Esophagus mucosa (tissue), 1 donor: ENCODE data around the gene SLC22A4. TPM values are rescaled to one million over a fixed set of nuclear protein-coding genes. Genes with fewer than 3 reads are reported as not detected.

Source experiments
- ATAC-seq: fragments of 200-7000 bp; cut with Tn5 transposase; one replicate; pipeline ENCODE4 v1.9.1; 2020
- total RNA-seq: library from RNA; stranded (reverse); gene quantifications from one replicate; pipeline ENCODE4 v1.2.4, GENCODE V29; 2023
- donor health status: DM: yes; HTN: yes; CAD: no.

Gene SLC22A4
- total RNA-seq, 1 donor from 2014 or later, result 0.28 TPM

DNA sequence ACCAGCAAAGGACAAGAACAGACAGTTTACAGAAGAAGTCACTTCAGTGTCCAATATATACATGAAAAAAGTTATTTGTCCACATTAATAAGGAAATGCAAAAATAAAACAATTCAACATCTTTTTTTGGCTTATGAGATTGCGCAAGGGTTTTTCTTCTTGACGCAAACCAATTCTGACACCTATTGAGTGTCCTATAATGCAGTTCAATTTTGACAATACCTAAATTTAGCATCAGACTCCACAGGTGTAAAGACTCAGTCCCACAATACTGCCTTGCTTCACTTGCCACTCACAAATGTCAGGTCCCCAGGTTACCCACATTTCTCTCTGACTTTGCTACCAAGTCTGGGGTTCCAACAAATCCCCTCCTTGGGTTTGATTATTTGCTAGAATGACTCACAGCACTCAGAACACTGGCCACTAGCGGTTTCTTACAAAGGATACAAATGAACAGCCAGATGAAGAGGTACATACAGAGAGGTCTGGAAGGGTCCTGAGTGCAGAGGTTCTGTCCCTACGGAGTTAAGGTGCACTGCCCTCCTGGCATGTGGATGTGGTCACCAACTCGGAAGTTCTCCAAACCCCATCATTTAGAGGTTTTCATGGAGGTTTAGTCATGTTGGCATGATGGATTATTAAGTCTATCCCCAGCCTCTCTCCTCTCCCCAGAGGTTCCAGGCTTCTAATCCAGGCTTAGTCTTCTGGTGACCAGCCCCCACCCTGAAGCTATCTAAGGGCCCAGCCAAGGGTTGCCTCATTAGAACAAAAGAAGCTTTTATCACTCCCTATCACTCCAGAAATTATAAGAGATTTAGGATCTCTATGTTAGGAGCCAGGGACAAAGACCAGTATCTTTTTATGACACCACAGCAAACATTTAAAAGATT, 48.3 kb downstream of the SLC22A4 start:
- ATAC-seq, result no peak

DNA sequence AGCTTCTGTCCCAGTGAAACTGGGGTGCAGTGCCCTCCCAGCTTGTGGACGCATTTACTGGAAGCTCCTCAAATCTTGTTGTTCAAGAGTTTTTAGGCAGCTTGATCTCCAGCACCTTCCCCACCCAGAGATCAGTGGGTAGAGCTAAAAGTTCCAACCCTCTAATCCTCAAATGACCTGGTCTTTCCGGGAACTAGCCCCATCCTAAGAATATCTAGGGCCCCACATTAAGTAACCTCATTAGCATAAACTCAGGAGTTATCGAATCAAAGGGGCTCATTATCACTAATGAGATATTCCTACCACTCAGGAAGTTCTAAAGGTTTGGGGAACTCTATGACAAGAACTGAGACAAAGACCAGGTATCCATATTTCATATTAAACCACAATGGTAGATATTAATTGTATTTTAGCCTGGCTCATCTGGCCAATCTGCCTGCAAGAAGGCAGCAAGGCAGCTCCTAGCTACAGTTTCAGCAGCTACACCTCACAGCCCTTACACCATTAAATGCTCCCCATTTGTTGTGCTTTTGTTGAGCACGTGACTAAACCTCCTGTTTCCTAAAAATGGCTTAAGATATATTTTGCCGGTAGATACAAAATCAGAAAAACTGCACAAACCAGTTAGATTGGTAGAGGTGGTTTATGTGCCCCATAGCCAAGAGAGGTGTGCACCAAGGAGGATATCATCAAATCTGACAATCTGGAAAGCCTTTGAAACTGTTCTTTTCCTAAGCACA, 50.8 kb downstream of the SLC22A4 start:
- ATAC-seq, result peak; percentile 29

DNA sequence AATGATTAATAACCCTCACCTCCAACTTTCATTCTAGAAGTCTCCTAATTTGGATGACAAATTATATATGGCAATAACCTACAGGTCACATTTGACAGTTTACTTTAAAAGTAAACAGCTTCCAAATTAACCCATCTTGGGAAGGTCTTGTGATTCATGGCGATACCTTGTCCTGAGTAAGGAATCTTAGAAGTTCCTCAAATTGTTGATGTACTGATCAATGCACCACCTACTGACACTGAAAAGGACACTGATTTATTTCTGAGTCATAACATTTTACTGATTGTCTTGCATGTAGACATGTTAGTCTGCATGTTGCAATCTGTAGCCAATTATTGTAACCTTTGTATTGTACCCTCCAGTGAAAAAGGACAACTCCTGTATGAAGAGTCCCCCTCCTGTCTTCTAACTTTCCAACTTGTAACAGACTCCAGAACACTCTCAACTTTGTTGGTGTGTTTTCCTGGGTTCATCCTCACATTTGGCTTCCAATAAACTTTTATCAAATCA, 59.3 kb downstream of the SLC22A4 start:
- ATAC-seq, result no peak

DNA sequence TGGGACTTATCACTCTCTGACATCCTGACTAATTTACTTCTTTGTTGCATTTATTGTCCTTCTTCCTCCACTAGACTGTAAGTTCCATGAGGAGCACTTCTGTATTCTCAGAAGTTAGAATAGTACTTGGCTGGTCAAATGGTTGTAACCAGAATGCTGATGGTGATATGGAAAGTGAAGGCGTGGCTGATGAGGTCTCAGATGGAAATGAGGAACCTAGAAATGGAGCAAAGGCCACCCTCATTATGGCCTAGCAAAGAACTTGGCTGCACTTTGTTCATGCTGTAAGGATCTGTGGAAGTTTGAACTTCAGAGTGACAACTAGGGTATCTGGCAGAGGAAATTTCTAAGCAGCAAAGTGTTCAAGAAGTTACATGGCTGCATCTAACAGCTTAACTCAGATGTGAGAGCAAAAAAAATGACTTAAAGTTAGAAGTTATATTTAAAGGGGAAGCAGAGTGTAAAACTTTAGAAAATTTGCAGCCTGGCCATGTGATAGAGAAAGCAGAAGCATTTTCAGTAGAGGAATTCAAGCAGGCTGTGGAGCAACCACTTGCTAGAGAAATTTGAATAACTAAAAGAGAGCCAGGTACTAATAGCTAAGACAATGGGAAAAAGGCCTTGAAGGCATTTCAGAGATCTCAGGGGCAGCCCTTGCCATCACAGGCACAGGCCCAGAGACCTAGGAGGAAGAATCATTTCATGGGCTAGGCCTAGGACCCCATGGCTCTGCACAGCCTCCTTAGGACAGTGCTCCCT, 60.4 kb downstream of the SLC22A4 start:
- no peak for ATAC-seq

DNA sequence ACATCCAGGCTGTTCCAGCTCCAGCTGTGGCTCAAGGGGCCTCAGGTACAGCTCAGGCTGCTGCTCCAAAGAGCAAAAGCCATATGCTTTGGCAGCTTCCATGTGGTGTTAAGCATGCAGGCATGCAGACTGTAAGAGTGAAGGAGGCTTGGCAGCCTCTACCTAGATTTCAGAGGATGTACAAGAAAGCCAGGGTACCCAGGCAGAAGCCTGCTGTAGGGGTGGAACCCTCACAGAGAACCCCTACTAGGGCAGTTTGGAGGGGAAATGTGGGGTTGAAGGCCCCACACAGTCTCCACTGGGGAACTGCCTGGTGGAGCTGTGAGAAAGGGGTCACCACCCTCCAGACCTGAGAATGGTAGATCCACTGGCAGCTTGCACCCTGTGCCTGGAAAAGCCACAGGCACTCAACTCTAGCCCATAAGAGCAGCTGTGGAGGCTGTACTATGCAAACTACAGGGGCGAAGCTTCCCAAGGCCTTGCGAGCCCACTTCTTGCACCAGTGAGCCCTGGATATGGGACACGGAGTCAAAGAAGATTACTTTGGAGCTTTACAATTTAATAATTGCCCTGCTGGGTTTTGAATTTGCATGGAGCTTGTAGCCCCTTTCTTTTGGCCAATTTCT, 61.1 kb downstream of the SLC22A4 start:
- ATAC-seq, result no peak

DNA sequence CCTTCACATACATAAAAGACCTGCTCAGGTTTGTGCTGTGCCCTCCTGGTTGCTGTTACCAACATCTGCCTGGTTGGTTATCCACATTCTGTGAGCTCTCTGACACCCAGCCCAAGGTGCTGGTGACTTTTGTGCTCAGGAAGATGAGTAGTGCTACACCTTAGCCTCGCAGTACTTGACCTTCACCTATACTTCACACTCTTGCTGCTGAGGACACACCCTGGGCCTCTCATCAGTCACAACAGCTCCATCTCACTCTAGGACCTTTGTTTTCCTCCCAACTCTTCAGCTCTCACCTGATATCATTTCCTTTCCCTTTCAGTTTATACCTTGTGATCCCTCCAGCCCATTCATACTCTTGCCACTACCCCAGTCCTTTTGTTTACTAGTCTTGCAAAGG, 64.6 kb downstream of the SLC22A4 start:
- ATAC-seq, result no peak

DNA sequence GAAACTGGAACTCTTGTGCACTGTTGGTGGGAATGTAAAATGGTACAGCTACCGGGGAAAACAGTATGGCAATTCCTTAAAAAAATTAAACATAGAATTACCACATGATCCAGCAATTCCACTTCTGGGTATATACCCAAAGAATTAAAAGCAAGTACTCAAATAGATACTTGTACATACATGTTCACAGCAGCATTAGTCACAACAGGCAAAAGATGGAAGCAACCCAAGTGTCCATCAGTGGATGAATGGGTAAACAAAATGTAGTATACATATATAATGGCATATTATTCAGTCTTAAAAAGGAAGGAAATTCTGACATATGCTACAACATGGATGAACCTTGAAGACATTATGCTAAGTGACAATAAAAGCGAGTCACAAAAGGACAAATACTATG, 67.9 kb downstream of the SLC22A4 start:
- ATAC-seq, result no peak

DNA sequence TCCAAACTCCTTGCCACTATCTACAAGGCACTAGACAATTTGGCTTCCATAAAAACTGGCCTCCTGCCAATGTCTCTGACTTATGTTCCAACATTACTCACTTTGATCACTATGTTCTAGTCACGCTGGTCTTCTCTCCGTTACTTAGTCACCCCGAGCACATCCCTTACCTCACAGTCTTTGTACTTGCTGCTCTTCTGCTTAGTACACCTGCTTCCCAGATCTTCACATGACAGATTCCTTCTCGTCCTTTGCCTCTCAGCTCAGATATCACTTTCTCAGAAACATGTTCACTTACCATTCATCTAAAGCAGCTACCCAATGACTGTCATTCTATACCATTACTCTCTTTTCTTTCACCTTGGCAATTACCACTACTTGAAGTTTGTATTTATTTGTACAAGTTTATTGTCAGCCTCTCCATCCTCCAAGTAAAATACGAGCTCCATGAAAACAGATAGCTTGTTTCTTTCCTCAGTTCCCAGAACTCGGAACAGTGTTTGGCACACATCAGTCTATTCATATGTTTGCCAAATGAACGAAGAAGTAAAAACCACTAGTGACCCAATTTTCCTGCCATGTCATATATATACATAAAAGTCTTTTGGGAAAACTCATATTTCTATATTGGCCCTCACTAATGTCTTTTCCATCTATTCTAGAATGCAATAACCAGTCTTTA, 69.4 kb downstream of the SLC22A4 start:
- ATAC-seq, result peak; percentile 94

DNA sequence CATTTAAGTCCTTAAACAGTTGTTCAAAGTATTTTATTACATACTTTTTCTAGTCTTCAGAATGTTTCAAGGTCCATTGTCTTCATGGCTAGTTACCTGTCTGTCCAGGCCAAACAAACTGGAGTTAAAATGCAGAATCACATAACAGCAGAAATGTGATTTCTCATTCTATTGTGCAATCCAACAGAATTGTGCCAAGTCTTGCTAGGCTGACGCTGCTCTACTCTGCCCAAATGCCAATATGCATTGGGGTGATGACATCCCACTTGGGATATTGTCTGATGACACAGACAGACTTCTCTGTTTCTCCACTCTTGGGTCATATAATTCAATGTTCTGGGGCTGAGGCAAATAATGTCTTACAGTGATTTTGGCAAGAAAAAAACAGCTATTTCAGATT, 70.1 kb downstream of the SLC22A4 start:
- peak; percentile 83 for ATAC-seq

DNA sequence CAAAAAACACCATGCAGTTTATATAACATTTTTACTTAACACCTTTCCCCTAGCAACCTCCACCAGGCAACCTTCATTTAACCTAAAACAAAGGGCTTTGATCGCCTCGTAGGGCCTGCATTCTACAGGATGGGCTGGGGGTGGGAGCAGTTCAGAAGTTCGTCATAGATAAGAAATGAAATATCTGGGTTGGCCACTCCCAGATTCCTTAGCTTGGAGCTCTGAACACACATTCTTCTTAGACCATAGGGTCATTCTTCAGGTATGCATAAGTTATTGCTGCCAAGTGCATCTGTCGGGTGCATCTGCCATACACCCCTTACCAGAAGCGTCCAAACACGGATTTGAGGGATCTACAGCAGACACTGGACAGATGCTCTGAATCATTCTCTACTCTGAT, 71.0 kb downstream of the SLC22A4 start:
- no peak for ATAC-seq

DNA sequence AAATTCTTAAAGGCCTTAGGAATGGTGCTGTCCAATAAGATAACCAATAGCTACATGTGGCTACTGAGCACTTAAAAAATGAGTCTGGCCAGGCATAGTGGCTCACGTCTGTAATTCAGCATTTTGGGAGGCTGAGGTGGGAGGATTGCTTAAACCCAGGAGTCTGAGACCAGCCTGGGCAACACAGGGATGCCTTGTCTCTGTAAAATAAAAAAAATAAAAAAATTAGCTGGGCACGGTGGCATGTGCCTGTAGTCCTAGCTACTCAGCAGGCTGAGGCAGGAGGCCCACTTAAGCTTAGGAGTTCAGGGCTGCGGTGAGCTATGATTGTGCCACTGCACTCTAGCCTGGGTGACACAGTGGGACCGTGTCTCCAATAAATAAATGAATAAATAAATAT, 74.0 kb downstream of the SLC22A4 start:
- ATAC-seq, result no peak

DNA sequence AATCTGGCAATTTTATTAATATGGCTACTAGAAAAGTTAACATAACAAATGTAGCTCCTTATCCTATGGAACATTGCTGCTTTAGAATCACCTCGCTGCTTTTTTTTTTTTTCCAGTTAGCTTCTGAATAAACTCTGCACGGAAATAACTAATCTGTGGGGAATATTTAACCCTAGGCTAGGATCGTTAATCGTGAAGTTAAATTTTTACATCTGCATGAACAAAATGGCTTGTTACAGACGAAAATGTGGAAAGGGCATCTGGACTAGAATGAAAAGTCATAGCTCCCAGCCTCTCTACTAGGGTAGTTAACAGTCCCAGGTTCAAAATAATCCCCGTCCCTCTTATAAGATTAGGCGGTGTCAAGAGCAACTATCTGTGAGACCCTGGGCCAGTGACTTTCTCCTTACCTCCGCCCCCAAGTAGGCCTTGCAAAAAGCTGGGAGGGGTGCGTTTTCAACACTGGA, 74.8 kb downstream of the SLC22A4 start:
- ATAC-seq, result no peak

DNA sequence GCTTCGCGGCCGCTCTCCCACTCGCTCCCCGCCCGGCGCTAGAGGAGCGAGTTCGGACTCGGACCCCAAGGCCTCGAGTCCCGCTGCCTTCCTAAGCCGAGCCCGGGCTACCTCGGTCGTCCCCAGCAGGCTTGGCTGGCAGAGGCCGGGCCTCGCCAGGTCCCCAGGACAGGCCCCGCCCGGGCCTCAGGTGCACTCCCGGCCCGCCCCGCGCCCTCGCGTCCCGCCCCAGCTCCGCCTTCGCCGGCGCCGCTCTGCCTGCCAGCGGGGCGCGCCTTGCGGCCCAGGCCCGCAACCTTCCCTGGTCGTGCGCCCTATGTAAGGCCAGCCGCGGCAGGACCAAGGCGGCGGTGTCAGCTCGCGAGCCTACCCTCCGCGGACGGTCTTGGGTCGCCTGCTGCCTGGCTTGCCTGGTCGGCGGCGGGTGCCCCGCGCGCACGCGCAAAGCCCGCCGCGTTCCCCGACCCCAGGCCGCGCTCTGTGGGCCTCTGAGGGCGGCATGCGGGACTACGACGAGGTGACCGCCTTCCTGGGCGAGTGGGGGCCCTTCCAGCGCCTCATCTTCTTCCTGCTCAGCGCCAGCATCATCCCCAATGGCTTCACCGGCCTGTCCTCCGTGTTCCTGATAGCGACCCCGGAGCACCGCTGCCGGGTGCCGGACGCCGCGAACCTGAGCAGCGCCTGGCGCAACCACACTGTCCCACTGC, 75.4 kb downstream of the SLC22A4 start, which contains the start of gene SLC22A5:
SLC22A5 (plus strand) TSS at position 237 of the 707 bp plus-strand sequence; CDS start at position 500, 263 bp downstream.
- ATAC-seq, result peak; percentile 94

DNA sequence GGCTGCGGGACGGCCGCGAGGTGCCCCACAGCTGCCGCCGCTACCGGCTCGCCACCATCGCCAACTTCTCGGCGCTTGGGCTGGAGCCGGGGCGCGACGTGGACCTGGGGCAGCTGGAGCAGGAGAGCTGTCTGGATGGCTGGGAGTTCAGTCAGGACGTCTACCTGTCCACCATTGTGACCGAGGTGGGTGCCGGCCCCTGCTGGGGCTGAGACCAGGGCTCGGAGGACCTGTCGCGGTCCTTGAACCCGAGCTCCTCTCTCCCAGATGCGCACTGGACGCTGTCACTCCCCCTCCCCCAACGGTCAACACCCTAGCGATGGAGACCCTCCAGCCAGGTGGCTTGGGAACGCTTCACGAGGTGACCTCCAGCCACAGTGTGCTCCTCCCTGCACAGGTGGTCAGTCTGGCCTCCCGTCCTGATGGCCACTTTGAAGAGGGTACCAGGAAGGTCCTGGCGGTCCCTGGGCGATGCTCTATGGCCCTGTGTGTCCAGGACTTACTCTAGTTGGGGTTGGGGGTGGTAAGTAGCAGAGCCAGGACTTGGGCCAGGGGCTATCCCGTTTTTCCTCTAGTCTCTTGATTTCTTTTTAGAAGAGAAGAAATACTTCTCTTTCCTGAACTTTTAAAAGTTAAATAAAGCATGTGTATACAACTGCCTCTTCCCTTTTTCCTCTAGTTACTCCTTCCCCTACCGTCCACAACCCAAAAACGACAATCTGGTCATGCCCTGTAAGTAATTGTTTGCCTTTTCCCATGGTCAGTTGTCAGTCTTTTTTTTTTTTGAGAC, 76.2 kb downstream of the SLC22A4 start:
- ATAC-seq, result peak; percentile 32

DNA sequence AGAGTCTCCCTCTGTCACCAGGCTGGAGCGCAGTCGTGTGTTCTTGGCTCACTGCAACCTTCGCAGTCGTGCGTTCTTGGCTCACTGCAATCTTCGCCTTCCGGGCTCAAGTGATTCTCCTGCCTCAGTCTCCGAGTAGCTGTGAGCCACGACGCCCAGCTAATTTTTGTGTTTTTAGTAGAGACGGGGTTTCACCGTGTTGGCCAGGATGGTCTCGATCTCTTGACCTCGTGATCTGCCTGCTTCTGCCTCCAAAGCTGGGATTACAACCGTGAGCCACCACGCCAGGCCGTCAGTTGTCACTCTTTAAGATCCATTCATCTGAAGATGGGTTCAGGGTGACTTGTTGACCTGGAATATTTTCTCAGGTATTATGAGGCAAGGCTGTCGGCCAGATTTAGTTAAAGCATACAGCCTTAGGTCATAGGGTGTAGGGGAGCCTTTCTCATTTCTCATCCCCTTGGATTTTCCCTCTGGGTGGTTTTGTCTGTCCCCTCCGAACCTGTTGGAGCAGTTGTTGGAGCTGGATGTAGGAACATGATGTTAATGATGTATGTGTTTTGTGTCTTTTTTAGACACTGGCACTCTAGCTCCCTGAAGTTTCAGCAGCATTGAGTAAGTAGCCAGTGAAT, 76.9 kb downstream of the SLC22A4 start:
- no peak for ATAC-seq

DNA sequence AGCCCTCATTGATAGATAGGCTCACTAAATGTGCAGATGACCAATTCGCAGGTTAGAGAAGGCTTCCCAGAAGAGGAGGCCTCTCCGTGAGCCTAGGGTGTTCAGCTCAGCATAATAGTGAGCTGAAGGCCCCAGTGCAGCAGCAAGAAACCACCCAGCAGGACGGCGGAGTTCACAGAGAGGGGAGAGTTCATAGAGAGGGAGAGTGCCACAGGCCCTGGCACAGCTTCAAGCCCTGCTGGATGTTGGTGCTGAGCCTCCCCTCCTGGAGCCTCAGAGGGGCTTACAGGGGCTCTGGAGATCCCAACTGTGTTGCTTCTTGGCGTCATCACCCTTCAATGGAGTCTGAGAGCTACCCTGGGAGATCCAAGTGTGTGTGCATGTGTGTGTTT, 77.4 kb downstream of the SLC22A4 start:
- no peak for ATAC-seq

DNA sequence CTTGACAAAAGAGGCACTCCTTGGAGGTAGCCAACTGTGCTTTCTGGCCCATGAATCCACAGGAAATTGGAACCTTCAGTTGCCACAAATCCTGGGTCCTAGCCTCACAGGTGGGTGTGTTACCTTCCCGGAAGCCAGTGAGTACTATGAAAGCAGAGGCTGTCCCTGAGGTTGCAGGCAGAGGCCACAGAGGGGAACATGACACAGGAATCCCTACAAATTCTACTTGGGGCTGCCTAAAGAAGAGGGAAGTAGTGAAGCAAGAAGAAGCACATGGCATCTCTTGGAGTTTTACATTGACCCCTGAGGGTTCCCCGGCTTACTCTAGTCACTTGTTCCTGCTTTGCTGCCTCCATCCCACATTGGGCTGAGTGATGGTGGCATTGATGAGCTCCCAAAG, 77.9 kb downstream of the SLC22A4 start:
- no peak for ATAC-seq

DNA sequence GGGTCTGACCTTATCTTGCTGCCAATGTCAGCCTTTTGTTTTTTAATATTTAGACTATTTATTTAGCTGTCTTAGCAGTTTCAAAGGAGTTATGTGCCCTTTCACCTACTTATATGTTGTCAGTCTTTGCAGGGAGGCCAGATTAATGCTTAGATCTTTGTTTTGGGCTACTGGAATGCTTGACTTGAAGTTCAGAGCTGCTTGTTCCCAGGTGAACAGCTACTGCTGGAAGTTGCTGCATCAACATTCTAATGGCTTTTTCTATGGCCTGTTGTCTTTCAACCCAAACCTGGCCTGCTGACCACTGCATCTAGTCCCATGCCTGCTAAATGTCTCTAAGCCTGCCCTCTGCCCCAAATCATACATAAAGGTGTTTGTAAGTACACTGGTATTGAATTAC, 78.3 kb downstream of the SLC22A4 start:
- ATAC-seq, result no peak

DNA sequence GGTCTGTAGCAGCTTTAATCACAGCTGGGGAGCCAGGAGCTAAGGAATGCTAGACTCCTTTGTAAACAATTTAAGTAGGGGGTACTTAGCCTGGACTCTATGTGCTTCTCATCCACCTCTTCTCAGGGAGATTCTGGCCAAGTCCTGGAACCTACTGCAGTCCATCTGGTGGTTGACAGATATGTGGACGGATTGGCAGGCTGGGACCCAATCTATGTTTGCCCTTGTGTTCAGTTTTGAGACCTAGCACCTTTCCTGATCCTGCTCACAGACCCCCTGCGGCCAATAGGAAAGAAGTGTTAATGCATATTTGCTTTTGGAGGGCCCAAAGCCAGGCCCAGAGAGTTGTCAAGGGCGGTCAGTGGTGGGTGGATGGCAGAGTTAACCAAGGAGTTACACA, 81.8 kb downstream of the SLC22A4 start:
- no peak for ATAC-seq
